ENCODE data around the gene OR51B6. TPM values are rescaled to one million over a fixed set of nuclear protein-coding genes. Genes with fewer than 3 reads are reported as not detected.
"Not testable (repeated sequence)": the region's sequence is repeated elsewhere in the genome, so short reads cannot be mapped to it uniquely, and the experiment has no call there.

The OR51B6 gene
- total RNA-seq (not detected), polyA plus RNA-seq (not detected)

DNA sequence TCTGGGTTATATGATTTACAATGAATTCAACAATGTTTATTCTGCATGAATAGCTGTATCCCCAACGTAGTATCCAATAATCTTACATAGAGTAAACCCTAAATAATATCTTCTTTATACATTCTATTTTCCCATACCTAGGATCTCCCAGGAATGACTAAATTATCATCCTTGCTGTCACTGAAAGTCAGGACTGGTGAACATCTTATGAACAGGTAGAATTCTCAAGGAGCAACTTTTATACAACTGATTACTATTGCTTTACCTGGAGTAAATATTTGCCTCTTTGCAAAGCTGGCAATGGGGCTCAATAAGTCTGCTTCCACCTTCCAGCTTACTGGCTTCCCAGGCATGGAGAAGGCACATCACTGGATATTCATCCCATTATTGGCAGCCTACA, at the start of gene OR51B6:
TSS of gene OR51B6 (plus strand) at position 301 of the 400 bp plus-strand sequence. CDS start at position 301, 0 bp downstream.
- Histone ChIP-seq H3K27ac (ENCODE audit: low read depth, low read length) (no peak within 1 kb of the TSS), H3K9me3 (ENCODE audit: low read length) (no peaks in the 10 kb centered on the region), H3K4me3 (ENCODE audit: low read length) (no peak within 1 kb of the TSS), H3K27me3 (ENCODE audit: insufficient read depth, low read length, poor library complexity, severe bottlenecking) (no peaks in the 10 kb centered on the region), H3K4me1 (ENCODE audit: insufficient read depth, low read length) (no peaks in the 10 kb centered on the region), H3K36me3 (ENCODE audit: insufficient read depth, low read length) (no peaks in the 10 kb centered on the region)
- H3K27me3 Mint-ChIP-seq, result peaks cover 0 to 2% of the 10 kb centered on the region in 2 donors
- no peak within 1 kb of the TSS for H3K4me3 Mint-ChIP-seq
- POLR2A ChIA-PET, result no interaction called here
- H3K4me1 Mint-ChIP-seq, result no peaks in the 10 kb centered on the region
- DNase-seq, result no peak
- CTCF ChIA-PET, result no interaction called here
- H3K36me3 Mint-ChIP-seq, result no peaks in the 10 kb centered on the region
- H3K9me3 Mint-ChIP-seq, result peaks cover 0 to 2% (median 0%) of the 10 kb centered on the region in 5 donors
- no peak within 1 kb of the TSS for H3K27ac Mint-ChIP-seq

GRCh38 chr11:5301846-5302245, 49.5 kb upstream of the OR51B6 start, which contains the start of gene OR51B4:
OR51B4 (minus strand) TSS chr11:5301946; CDS start chr11:5301946, 0 bp downstream.
- no peak within 1 kb of the TSS for H3K27ac Mint-ChIP-seq

DNA sequence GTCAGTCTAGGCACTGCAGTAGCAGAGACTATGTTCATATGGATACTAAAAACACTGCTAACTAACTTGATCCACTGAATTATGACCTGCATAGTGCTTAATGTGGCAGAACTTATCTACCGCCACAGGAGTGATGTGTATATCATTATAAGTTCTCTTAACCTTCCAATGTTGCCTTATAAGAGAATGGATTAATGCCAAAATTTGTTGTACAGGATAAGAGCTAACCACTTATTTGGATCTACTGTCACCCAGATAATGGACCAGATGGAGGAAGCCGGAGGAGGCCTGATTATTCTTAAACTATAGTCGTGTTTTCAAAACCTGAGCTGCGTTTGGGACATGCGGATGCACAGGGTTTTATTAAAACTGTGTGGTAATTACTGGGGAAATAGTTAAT, 47.7 kb upstream of the OR51B6 start:
- peaks cover 0 to 1% of the 10 kb centered on the region in 2 donors for H3K27me3 Mint-ChIP-seq
- no peak overlapping the region for H3K27ac ChIP-seq (ENCODE audit: low read depth, low read length)
- no peak overlapping the region for H3K27ac Mint-ChIP-seq
- no peaks in the 10 kb centered on the region for H3K9me3 Mint-ChIP-seq
- no peaks in the 10 kb centered on the region for H3K27me3 ChIP-seq (ENCODE audit: insufficient read depth, low read length, poor library complexity, severe bottlenecking)
- H3K4me1 ChIP-seq (ENCODE audit: insufficient read depth, low read length), result no peaks in the 10 kb centered on the region
- H3K36me3 ChIP-seq (ENCODE audit: insufficient read depth, low read length), result no peaks in the 10 kb centered on the region
- no peak for DNase-seq
- no peak overlapping the region for H3K4me3 ChIP-seq (ENCODE audit: low read length)
- H3K4me1 Mint-ChIP-seq, result no peaks in the 10 kb centered on the region
- ChIA-PET POLR2A (no interaction called here), CTCF (no interaction called here)
- H3K36me3 Mint-ChIP-seq, result no peaks in the 10 kb centered on the region
- no peak overlapping the region for H3K4me3 Mint-ChIP-seq
- no peaks in the 10 kb centered on the region for H3K9me3 ChIP-seq (ENCODE audit: low read length)

More at GRCh38 chr11:5301846-5302245, 49.5 kb upstream of the OR51B6 start, which contains the start of gene OR51B4:
- Histone ChIP-seq H3K4me1 (ENCODE audit: insufficient read depth, low read length) (no peaks in the 10 kb centered on the region), H3K27me3 (ENCODE audit: insufficient read depth, low read length, poor library complexity, severe bottlenecking) (no peaks in the 10 kb centered on the region), H3K9me3 (ENCODE audit: low read length) (no peaks in the 10 kb centered on the region), H3K36me3 (ENCODE audit: insufficient read depth, low read length) (no peaks in the 10 kb centered on the region), H3K27ac (ENCODE audit: low read depth, low read length) (no peak within 1 kb of the TSS), H3K4me3 (ENCODE audit: low read length) (no peak within 1 kb of the TSS)
- ChIA-PET POLR2A (no interaction called here), CTCF (no interaction called here)
- Mint-ChIP-seq H3K27me3 (peaks cover 3 to 5% of the 10 kb centered on the region in 2 donors), H3K9me3 (no peaks in the 10 kb centered on the region), H3K36me3 (no peaks in the 10 kb centered on the region), H3K4me3 (no peak within 1 kb of the TSS), H3K4me1 (no peaks in the 10 kb centered on the region)
- no peak for DNase-seq

DNA sequence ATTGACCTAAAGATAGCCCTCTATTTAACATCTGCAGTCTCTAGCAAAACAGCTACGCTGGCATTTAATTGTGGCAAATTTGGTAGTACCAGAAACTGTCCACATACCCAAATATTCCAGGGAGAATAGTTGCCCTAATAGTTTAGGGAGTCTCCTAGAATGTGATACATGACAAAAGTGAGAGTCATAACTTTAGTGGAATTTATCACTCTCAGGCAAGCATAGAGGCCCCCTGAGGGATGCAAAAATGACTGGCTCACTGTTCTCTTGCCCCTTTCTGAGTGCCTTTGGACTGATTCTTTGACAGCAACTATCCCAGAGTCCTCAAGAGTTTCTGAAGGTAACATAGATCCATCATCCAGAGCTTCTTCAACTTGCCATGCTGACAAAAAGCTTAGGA, 47.3 kb upstream of the OR51B6 start:
- ChIA-PET POLR2A (no interaction called here), CTCF (no interaction called here)
- H3K4me3 ChIP-seq (ENCODE audit: low read length), result no peak overlapping the region
- Mint-ChIP-seq H3K4me3 (no peak overlapping the region), H3K27ac (no peak overlapping the region), H3K27me3 (peaks cover 0 to 1% of the 10 kb centered on the region in 2 donors), H3K9me3 (no peaks in the 10 kb centered on the region), H3K36me3 (no peaks in the 10 kb centered on the region), H3K4me1 (no peaks in the 10 kb centered on the region)
- H3K4me1 ChIP-seq (ENCODE audit: insufficient read depth, low read length), result no peaks in the 10 kb centered on the region
- H3K27me3 ChIP-seq (ENCODE audit: insufficient read depth, low read length, poor library complexity, severe bottlenecking), result no peaks in the 10 kb centered on the region
- DNase-seq, result no peak
- no peaks in the 10 kb centered on the region for H3K36me3 ChIP-seq (ENCODE audit: insufficient read depth, low read length)
- no peak overlapping the region for H3K27ac ChIP-seq (ENCODE audit: low read depth, low read length)
- no peaks in the 10 kb centered on the region for H3K9me3 ChIP-seq (ENCODE audit: low read length)

DNA sequence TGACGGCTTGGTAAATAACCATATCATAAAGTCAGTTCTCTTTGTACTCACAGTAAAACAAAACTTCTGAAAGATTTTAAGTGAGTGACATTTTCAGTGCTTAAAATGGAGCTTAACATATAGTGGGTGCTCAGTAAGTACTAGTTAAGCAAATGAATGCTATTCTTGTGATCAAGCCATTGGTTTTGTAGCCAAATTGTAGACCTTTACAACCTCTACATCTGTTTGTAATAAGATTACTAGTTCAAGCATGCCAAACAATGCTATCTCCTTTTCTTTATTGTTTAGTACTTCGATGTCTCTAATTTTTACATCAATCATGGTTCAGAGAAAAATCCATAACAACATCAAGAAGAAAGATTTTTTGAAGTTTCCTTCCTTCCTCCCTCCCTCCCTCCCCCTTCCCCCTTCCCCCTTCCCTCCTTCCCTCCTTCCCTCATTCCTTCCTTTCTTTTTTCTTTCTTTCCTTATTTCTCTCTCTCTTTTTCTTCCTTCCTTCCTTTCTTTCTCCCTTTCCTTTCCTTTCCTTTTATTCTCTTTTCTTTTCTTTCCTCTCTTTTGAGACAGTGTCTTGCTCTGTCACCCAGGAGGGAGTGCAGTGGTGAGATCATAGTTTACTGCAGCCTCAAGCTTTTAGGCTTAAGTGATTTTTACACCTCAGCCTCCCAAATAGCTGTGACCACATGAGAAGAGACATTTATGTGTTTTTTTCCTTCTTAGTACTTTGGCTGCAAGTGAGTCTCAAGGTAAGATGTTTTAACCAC, 43.9 kb upstream of the OR51B6 start:
- Mint-ChIP-seq H3K27me3 (peaks cover 0 to 1% of the 10 kb centered on the region in 2 donors), H3K27ac (no peak overlapping the region), H3K4me1 (no peaks in the 10 kb centered on the region), H3K4me3 (no peak overlapping the region), H3K9me3 (no peaks in the 10 kb centered on the region), H3K36me3 (no peaks in the 10 kb centered on the region)
- H3K27ac ChIP-seq (ENCODE audit: low read depth, low read length), result no peak overlapping the region
- no peaks in the 10 kb centered on the region for H3K4me1 ChIP-seq (ENCODE audit: insufficient read depth, low read length)
- no peaks in the 10 kb centered on the region for H3K36me3 ChIP-seq (ENCODE audit: insufficient read depth, low read length)
- H3K27me3 ChIP-seq (ENCODE audit: insufficient read depth, low read length, poor library complexity, severe bottlenecking), result no peaks in the 10 kb centered on the region
- no peaks in the 10 kb centered on the region for H3K9me3 ChIP-seq (ENCODE audit: low read length)
- ChIA-PET POLR2A (no interaction called here), CTCF (no interaction called here)
- no peak overlapping the region for H3K4me3 ChIP-seq (ENCODE audit: low read length)
- DNase-seq, result no peak

GRCh38 chr11:5310423-5310822, 40.9 kb upstream of the OR51B6 start:
- H3K27me3 ChIP-seq (ENCODE audit: insufficient read depth, low read length, poor library complexity, severe bottlenecking), result no peaks in the 10 kb centered on the region
- no peaks in the 10 kb centered on the region for H3K27me3 Mint-ChIP-seq
- no peaks in the 10 kb centered on the region for H3K36me3 ChIP-seq (ENCODE audit: insufficient read depth, low read length)
- H3K4me3 Mint-ChIP-seq, result no peak overlapping the region
- POLR2A ChIA-PET, result no interaction called here
- H3K4me1 Mint-ChIP-seq, result no peaks in the 10 kb centered on the region
- no peaks in the 10 kb centered on the region for H3K9me3 Mint-ChIP-seq
- H3K27ac Mint-ChIP-seq, result no peak overlapping the region
- no peaks in the 10 kb centered on the region for H3K4me1 ChIP-seq (ENCODE audit: insufficient read depth, low read length)
- H3K9me3 ChIP-seq (ENCODE audit: low read length), result no peaks in the 10 kb centered on the region
- no peak for DNase-seq
- no peak overlapping the region for H3K4me3 ChIP-seq (ENCODE audit: low read length)
- CTCF ChIA-PET, result no interaction called here
- H3K27ac ChIP-seq (ENCODE audit: low read depth, low read length), result no peak overlapping the region
- H3K36me3 Mint-ChIP-seq, result no peaks in the 10 kb centered on the region

DNA sequence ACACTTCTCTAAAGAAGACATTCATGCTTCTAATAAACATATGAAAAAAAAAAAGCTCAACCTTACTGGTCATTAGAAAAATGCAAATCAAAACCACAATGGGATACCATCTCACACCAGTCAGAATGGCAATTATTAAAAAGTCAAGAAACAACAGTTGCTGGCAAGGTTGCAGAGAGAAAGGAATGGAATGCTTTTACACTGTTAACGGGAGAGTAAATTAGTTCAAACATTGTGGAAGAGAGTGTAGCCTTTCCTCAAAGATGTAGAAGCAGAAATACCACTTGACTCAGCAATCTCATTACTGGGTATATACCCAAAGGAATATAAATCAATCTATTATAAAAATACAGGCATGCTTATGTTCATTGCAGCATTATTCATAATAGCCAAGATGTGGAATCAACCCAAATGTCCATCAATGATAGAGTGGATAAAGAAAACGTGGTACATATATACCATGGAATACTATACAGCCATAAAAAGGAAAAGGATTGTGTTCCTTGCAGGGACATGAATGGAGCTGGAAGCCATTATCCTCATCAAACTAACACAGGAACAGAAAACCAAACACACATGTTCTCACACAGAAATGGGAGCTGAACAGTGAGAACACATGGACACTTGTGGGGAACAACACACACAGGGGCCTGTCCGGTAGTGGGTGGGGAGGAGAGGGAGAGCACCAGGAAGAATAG, 37.8 kb upstream of the OR51B6 start:
- H3K4me3 ChIP-seq (ENCODE audit: low read length); H3K27me3 ChIP-seq (ENCODE audit: insufficient read depth, low read length, poor library complexity, severe bottlenecking); H3K4me3 Mint-ChIP-seq; H3K36me3 ChIP-seq (ENCODE audit: insufficient read depth, low read length); H3K27me3 Mint-ChIP-seq; H3K4me1 ChIP-seq (ENCODE audit: insufficient read depth, low read length); H3K36me3 Mint-ChIP-seq; H3K9me3 ChIP-seq (ENCODE audit: low read length); CTCF ChIA-PET; POLR2A ChIA-PET; H3K4me1 Mint-ChIP-seq; H3K9me3 Mint-ChIP-seq; H3K27ac Mint-ChIP-seq; DNase-seq; H3K27ac ChIP-seq (ENCODE audit: low read depth, low read length): not testable (repeated sequence)

DNA sequence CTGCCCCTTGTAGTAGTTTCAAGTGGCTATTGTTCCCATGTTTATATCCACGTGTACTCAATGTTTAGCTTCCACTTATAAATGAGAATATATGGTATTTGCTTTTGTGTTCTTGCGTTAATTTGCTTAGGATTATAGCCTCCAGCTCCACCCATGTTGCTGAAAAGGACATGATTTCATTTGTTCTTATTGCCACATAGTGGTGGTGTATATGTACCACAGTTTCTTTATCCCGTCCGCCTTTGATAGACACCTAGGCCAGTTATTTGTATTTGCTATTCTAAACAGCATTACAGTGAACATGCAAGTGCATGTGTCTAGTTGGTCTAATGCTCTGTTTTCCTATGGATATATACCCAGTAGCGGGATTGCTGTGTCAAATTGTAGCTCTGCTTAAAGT, 34.0 kb upstream of the OR51B6 start:
- Histone ChIP-seq H3K9me3 (ENCODE audit: low read length) (no peaks in the 10 kb centered on the region), H3K4me3 (ENCODE audit: low read length) (no peak overlapping the region), H3K27me3 (ENCODE audit: insufficient read depth, low read length, poor library complexity, severe bottlenecking) (no peaks in the 10 kb centered on the region), H3K4me1 (ENCODE audit: insufficient read depth, low read length) (no peaks in the 10 kb centered on the region), H3K36me3 (ENCODE audit: insufficient read depth, low read length) (no peaks in the 10 kb centered on the region), H3K27ac (ENCODE audit: low read depth, low read length) (no peak overlapping the region)
- Mint-ChIP-seq H3K27me3 (no peaks in the 10 kb centered on the region), H3K9me3 (peaks cover 0 to 9% (median 0%) of the 10 kb centered on the region in 5 donors), H3K27ac (no peak overlapping the region), H3K4me3 (no peak overlapping the region), H3K36me3 (no peaks in the 10 kb centered on the region), H3K4me1 (no peaks in the 10 kb centered on the region)
- ChIA-PET POLR2A (no interaction called here), CTCF (no interaction called here)
- DNase-seq, result no peak
